8988T (cell line): Measurements from ENCODE around the gene PLEKHA7.
A peak's percentile ranks its signal among the peaks of the same experiment; 100 is the strongest.
"Not testable (repeated sequence)": the region's sequence is repeated elsewhere in the genome, so short reads cannot be mapped to it uniquely, and the experiment has no call there.

Source experiments
- DNase-seq: peaks from one replicate; pipeline ENCODE4 v3.0.0; 2011

PLEKHA7 gene

GRCh38 chr11:16941935-16942334 is 72.3 kb downstream of the PLEKHA7 start:
- no peak for DNase-seq

GRCh38 chr11:16938061-16938460 is 76.2 kb downstream of the PLEKHA7 start:
- DNase-seq, result no peak

- DNase-seq, result no peak
Observed at GRCh38 chr11:16936643-16937042, 77.6 kb downstream of the PLEKHA7 start.

- no peak for DNase-seq
Observed at GRCh38 chr11:16935518-16936302, 78.5 kb downstream of the PLEKHA7 start.

GRCh38 chr11:16933756-16934603 is 80.2 kb downstream of the PLEKHA7 start:
- DNase-seq, result no peak

GRCh38 chr11:16933291-16933690 is 80.9 kb downstream of the PLEKHA7 start:
- DNase-seq, result no peak

- no peak for DNase-seq
Observed at GRCh38 chr11:16928044-16928443, 86.2 kb downstream of the PLEKHA7 start.

- no peak for DNase-seq
Observed at GRCh38 chr11:16926883-16927626, 87.2 kb downstream of the PLEKHA7 start.

GRCh38 chr11:16925561-16926065 is 88.6 kb downstream of the PLEKHA7 start:
- DNase-seq, result peak; percentile 43

GRCh38 chr11:16924826-16925560 is 89.2 kb downstream of the PLEKHA7 start:
- peak; percentile 55 for DNase-seq

GRCh38 chr11:16924462-16924825 is 89.8 kb downstream of the PLEKHA7 start:
- no peak for DNase-seq

GRCh38 chr11:16923987-16924386 is 90.2 kb downstream of the PLEKHA7 start:
- no peak for DNase-seq

GRCh38 chr11:16921668-16922067 is 92.5 kb downstream of the PLEKHA7 start:
- no peak for DNase-seq

GRCh38 chr11:16921019-16921418 is 93.2 kb downstream of the PLEKHA7 start:
- DNase-seq, result no peak

- no peak for DNase-seq
Observed at GRCh38 chr11:16920559-16920958, 93.7 kb downstream of the PLEKHA7 start.

- DNase-seq, result not testable (repeated sequence)
Observed at GRCh38 chr11:16918543-16919182, 95.6 kb downstream of the PLEKHA7 start.

- no peak for DNase-seq
Observed at GRCh38 chr11:16917941-16918340, 96.3 kb downstream of the PLEKHA7 start.

GRCh38 chr11:16912692-16913111 is 101.5 kb downstream of the PLEKHA7 start:
- no peak for DNase-seq

GRCh38 chr11:16911658-16912057 is 102.6 kb downstream of the PLEKHA7 start:
- no peak for DNase-seq

- DNase-seq, result no peak
Observed at GRCh38 chr11:16911186-16911585, 103.0 kb downstream of the PLEKHA7 start.

- DNase-seq, result no peak
Observed at GRCh38 chr11:16909359-16910035, 104.7 kb downstream of the PLEKHA7 start.
